Stomach (tissue), 4 donors: Measurements from ENCODE around the gene NCOA6.
A peak's percentile ranks its signal among the peaks of the same experiment; 100 is the strongest.

ENCODE experiments used
- POLR2A ChIP-seq, 4 donors: fragments of 450-650 bp; IDR thresholded peaks; one replicate each; pipeline ENCODE4 v1.6.1; 2016; ENCODE audit warnings: antibody characterized with exemption in 4 of 4, control low read depth in 2 of 4, mild to moderate bottlenecking in 1 of 4, moderate library complexity in 1 of 4
- TF ChIP-seq, protein P1 (sequence below), 7 experiments: fragments of 450-650 bp in 4 of 7; fragments of 200-600 bp in 3 of 7; sonication (generic) in 3 of 7; IDR thresholded peaks; one replicate each; pipeline ENCODE4 v1.5.1; 2016 to 2019; ENCODE audit warnings: antibody characterized with exemption in 7 of 7, control low read depth in 2 of 7, mild to moderate bottlenecking in 1 of 7

DNA sequence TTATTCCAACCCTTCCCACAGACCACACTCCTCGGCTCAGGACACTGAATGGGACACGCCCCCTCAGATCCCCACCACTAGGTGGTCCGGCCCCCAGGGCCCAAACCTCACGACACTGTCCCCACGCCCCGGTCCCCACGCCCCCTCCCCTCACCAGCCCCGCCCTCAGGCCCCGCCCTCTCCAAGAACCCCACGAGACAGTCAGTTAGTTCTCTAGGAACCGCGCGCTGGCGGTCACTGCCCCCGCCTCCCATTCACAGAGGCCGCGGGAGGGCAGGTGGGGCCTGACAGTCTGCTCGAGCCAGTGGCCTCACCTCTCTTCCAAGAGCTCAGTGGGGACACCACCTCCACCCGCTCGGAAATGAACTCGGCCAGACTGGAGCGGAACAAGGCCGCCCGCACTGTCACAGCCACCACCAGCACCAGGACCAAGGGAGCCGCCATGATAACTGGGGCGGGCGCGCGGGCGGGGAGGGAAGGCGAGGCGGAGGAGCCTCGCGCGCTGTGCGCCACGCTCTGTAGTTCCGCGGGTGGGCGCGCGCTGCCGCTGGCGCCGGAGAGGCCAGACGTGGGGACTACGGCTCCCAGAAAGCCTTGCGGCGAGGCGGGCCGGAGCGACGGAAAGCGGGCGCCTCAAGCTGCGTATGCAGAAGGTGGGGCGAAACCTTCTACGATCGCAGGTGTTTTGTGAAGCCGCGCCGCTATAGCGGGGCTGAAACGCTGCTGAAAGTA lies 148.6 kb downstream of the NCOA6 start, which contains the start of gene PIGU:
- TF ChIP-seq, protein P1, sequence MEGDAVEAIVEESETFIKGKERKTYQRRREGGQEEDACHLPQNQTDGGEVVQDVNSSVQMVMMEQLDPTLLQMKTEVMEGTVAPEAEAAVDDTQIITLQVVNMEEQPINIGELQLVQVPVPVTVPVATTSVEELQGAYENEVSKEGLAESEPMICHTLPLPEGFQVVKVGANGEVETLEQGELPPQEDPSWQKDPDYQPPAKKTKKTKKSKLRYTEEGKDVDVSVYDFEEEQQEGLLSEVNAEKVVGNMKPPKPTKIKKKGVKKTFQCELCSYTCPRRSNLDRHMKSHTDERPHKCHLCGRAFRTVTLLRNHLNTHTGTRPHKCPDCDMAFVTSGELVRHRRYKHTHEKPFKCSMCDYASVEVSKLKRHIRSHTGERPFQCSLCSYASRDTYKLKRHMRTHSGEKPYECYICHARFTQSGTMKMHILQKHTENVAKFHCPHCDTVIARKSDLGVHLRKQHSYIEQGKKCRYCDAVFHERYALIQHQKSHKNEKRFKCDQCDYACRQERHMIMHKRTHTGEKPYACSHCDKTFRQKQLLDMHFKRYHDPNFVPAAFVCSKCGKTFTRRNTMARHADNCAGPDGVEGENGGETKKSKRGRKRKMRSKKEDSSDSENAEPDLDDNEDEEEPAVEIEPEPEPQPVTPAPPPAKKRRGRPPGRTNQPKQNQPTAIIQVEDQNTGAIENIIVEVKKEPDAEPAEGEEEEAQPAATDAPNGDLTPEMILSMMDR (IDR thresholded peaks at IDR 0.05), result peak in 3 of 7 experiments; percentile 26 to 53 (median 31)
- no peak for TF ChIP-seq POLR2A (IDR thresholded peaks at IDR 0.05)
